PC-3 (cell line): ENCODE results near the gene INVS. TPM values are rescaled to one million over a fixed set of nuclear protein-coding genes. Genes with fewer than 3 reads are reported as not detected.
"Not testable (repeated sequence)": the region's sequence is repeated elsewhere in the genome, so short reads cannot be mapped to it uniquely, and the experiment has no call there.

Experiments
- ATAC-seq: fragments of 200-7000 bp; cut with Tn5 transposase; 2 replicates; pipeline ENCODE4 v1.9.1; 2020; ENCODE audit warnings: mild to moderate bottlenecking, moderate library complexity
- BruUV-seq: library from RNA; stranded (reverse); fragments of 400-500 nt; replicated peaks from 2 replicates; lab custom pipeline; 2021; lab: Mats Ljungman, UMichigan
- CTCF ChIA-PET: fragments of 300-600 bp; sonication (Branson Sonifier 250); formaldehyde crosslinking; loops from one replicate; lab custom pipeline; 2022; ENCODE audit warnings: antibody characterized with exemption; lab: Charles Lee
- POLR2A ChIA-PET: fragments of 300-600 bp; sonication (Branson Sonifier 250); formaldehyde crosslinking; loops from one replicate; lab custom pipeline; 2022; ENCODE audit warnings: antibody characterized with exemption; ENCODE audit not compliant: unreplicated experiment; lab: Charles Lee
- DNase-seq: peaks from one replicate; pipeline ENCODE4 v3.0.0-alpha.2; 2015
- H2AFZ ChIP-seq: fragments of 300-600 bp; sonication (generic); 2 replicates; pipeline ENCODE4 v1.6.0; 2016; ENCODE audit warnings: antibody characterized with exemption, low read length
- H3F3A ChIP-seq: fragments of 300-600 bp; sonication (generic); one replicate; pipeline ENCODE4 v1.6.0; 2017; ENCODE audit warnings: antibody characterized with exemption, low read length, control low read depth, mild to moderate bottlenecking; ENCODE audit not compliant: unreplicated experiment
- H3K27ac ChIP-seq: fragments of 300-600 bp; sonication (generic); 2 replicates; pipeline ENCODE4 v1.5.1; 2016; ENCODE audit warnings: mild to moderate bottlenecking, low read length
- H3K27me3 ChIP-seq: fragments of 300-600 bp; sonication (generic); 2 replicates; pipeline ENCODE4 v1.6.1; 2016; ENCODE audit warnings: low read length, mixed read lengths
- H3K36me3 ChIP-seq: fragments of 300-600 bp; sonication (generic); 2 replicates; pipeline ENCODE4 v1.6.1; 2016; ENCODE audit warnings: low read depth, mixed run types, low read length, mixed read lengths
- H3K4me1 ChIP-seq: fragments of 300-600 bp; sonication (generic); 2 replicates; pipeline ENCODE4 v1.5.1; 2016; ENCODE audit warnings: low read length; ENCODE audit not compliant: insufficient read depth
- H3K4me2 ChIP-seq: fragments of 300-600 bp; sonication (generic); 2 replicates; pipeline ENCODE4 v1.6.0; 2016; ENCODE audit warnings: low read length
- H3K4me3 ChIP-seq: fragments of 300-600 bp; sonication (generic); 2 replicates; pipeline ENCODE4 v1.5.1; 2016; ENCODE audit warnings: mild to moderate bottlenecking, low read length, mixed read lengths
- H3K79me2 ChIP-seq: fragments of 300-600 bp; sonication (generic); 2 replicates; pipeline ENCODE4 v1.6.1; 2017; ENCODE audit warnings: low read length, mixed read lengths
- H3K9ac ChIP-seq: fragments of 300-600 bp; sonication (generic); 2 replicates; pipeline ENCODE4 v1.6.0; 2016; ENCODE audit warnings: mild to moderate bottlenecking, low read length
- H3K9me2 ChIP-seq: fragments of 300-600 bp; sonication (generic); replicated peaks from 2 replicates; pipeline ENCODE4 v1.6.1; 2016; ENCODE audit warnings: mixed run types, low read length, mixed read lengths
- H3K9me3 ChIP-seq: fragments of 300-600 bp; sonication (generic); 2 replicates; pipeline ENCODE4 v1.6.1; 2016; ENCODE audit warnings: low read length, mixed read lengths
- H4K20me1 ChIP-seq: fragments of 300-600 bp; sonication (generic); 2 replicates; pipeline ENCODE4 v1.6.1; 2016; ENCODE audit warnings: low read length, mixed read lengths
- CTCF ChIP-seq: fragments of 300-600 bp; sonication (generic); conservative IDR thresholded peaks from 2 replicates; pipeline ENCODE4 v1.5.1; 2017; ENCODE audit warnings: antibody characterized with exemption, low read depth, mild to moderate bottlenecking, low read length
- EZH2 ChIP-seq: fragments of 300-600 bp; sonication (generic); IDR thresholded peaks from one replicate; pipeline ENCODE4 v1.6.1; 2017; ENCODE audit warnings: antibody characterized with exemption, mild to moderate bottlenecking, low read length; ENCODE audit not compliant: unreplicated experiment
- EZH2phosphoT487 ChIP-seq: fragments of 300-600 bp; sonication (generic); IDR thresholded peaks from 2 replicates; pipeline ENCODE4 v1.6.1; 2018; ENCODE audit warnings: mild to moderate bottlenecking, antibody characterized with exemption, low read length, borderline replicate concordance
- intact Hi-C: fragments of 100-400 bp; cut with micrococcal nuclease; formaldehyde crosslinking; loops from 2 replicates; pipeline ENCODE4 v1.9.0; 2023
- total RNA-seq: library from RNA; depleted of rRNA; stranded (reverse); fragments of >200 nt; gene quantifications from 2 replicates; pipeline ENCODE4 v1.2.3, GENCODE V29; 2014

INVS gene
- total RNA-seq, 1 experiment from 2014 or later, result 8.9 TPM

- H3K27ac ChIP-seq, H2AFZ ChIP-seq, H3K4me2 ChIP-seq, CTCF ChIA-PET, DNase-seq, H3K9ac ChIP-seq, H3F3A ChIP-seq, H4K20me1 ChIP-seq, POLR2A ChIA-PET, H3K79me2 ChIP-seq, H3K4me1 ChIP-seq, H3K4me3 ChIP-seq, H3K36me3 ChIP-seq, BruUV-seq, H3K9me2 ChIP-seq, H3K27me3 ChIP-seq, intact Hi-C loops, H3K9me3 ChIP-seq, ATAC-seq: not testable (repeated sequence)
Observed at GRCh38 chr9:100141862-100142261, 42.8 kb downstream of the INVS start.

- H3F3A ChIP-seq, H3K27ac ChIP-seq, H3K9ac ChIP-seq, DNase-seq, H3K4me2 ChIP-seq, intact Hi-C loops, H4K20me1 ChIP-seq, BruUV-seq, H3K4me1 ChIP-seq, H3K4me3 ChIP-seq, H3K9me3 ChIP-seq, H3K36me3 ChIP-seq, H3K9me2 ChIP-seq, H3K27me3 ChIP-seq, ATAC-seq, H3K79me2 ChIP-seq, CTCF ChIA-PET, POLR2A ChIA-PET, H2AFZ ChIP-seq: not testable (repeated sequence)
Observed at GRCh38 chr9:100145167-100145934, 46.3 kb downstream of the INVS start.

- POLR2A ChIA-PET, H3K9ac ChIP-seq, H3K27ac ChIP-seq, H3K4me1 ChIP-seq, intact Hi-C loops, H2AFZ ChIP-seq, H3K27me3 ChIP-seq, H3K9me2 ChIP-seq, ATAC-seq, DNase-seq, BruUV-seq, H3K4me3 ChIP-seq, H3K79me2 ChIP-seq, CTCF ChIA-PET, H3F3A ChIP-seq, H3K4me2 ChIP-seq, H3K36me3 ChIP-seq, H3K9me3 ChIP-seq, H4K20me1 ChIP-seq: not testable (repeated sequence)
Observed at GRCh38 chr9:100145976-100146375, 46.9 kb downstream of the INVS start.

- no peaks in the 10 kb centered on the region for H3K9me3 ChIP-seq
- H3K27me3 ChIP-seq, result no peaks in the 10 kb centered on the region
- ATAC-seq (no peak), DNase-seq (peak; percentile 12)
- H3K79me2 ChIP-seq, result no peaks in the 10 kb centered on the region
- no peaks in the 10 kb centered on the region for H3K36me3 ChIP-seq
- BruUV-seq, result no TSS peak
- intact Hi-C loops, result no loop called here
- H3K4me3 ChIP-seq, result no peak overlapping the region
- no peaks in the 10 kb centered on the region for H3K9me2 ChIP-seq
- H3K4me2 ChIP-seq, result no peak overlapping the region
- TF ChIP-seq CTCF (no peak), EZH2 (no peak), EZH2phosphoT487 (no peak)
- no peaks in the 10 kb centered on the region for H4K20me1 ChIP-seq
- no peak overlapping the region for H3K27ac ChIP-seq
- no peak overlapping the region for H3K9ac ChIP-seq
- ChIA-PET CTCF (no interaction called here), POLR2A (no interaction called here)
- H2AFZ ChIP-seq, result no peak overlapping the region
- H3F3A ChIP-seq, result no peaks in the 10 kb centered on the region
- H3K4me1 ChIP-seq, result no peaks in the 10 kb centered on the region
Observed at GRCh38 chr9:100150214-100150613, 51.2 kb downstream of the INVS start.
